Colonic mucosa (tissue), 4 donors: Measurements from ENCODE around the gene NPB. TPM values are rescaled to one million over a fixed set of nuclear protein-coding genes. Genes with fewer than 3 reads are reported as not detected.

ENCODE experiments used
- DNase-seq: peaks from one replicate; pipeline ENCODE4 v3.0.0-alpha.2; 2020
- H3K27ac ChIP-seq: fragments of 200-600 bp; one replicate; pipeline ENCODE4 v1.8.0; 2021
- H3K27me3 ChIP-seq: fragments of 200-600 bp; one replicate; pipeline ENCODE4 v1.8.0; 2021
- H3K36me3 ChIP-seq: fragments of 200-600 bp; one replicate; pipeline ENCODE4 v1.8.0; 2021
- H3K4me1 ChIP-seq: fragments of 200-600 bp; one replicate; pipeline ENCODE4 v1.8.0; 2021; ENCODE audit warnings: mild to moderate bottlenecking
- H3K4me3 ChIP-seq: fragments of 200-600 bp; one replicate; pipeline ENCODE4 v1.8.0; 2021
- H3K9ac ChIP-seq, 2 donors: one replicate each; pipeline ENCODE4 v1.7.0; 2013; ENCODE audit warnings: control low read depth in 2 of 2, low read depth in 2 of 2, low read length in 2 of 2
- H3K9me3 ChIP-seq: fragments of 200-600 bp; one replicate; pipeline ENCODE4 v1.8.0; 2021
- intact Hi-C: fragments of 100-400 bp; cut with DNase I; formaldehyde crosslinking; loops from one replicate; pipeline ENCODE4 v1.14.1; 2022
- total RNA-seq, 2 donors: library from RNA; stranded (reverse); fragmentation: NEBNext Ultra II Directional in 1 of 2; extraction: Animal tissue kit (Norgen Biotek cat#: 25700) in 1 of 2; gene quantifications; one replicate each; pipeline ENCODE4 v1.2.1, GENCODE V29; 2021
- TF ChIP-seq, protein P1 (sequence below): fragments of 200-600 bp; IDR thresholded peaks from one replicate; pipeline ENCODE4 v1.8.0; 2022; ENCODE audit warnings: antibody characterized with exemption, mild to moderate bottlenecking
- donor health status: healthy.
- donor health status: DM: no; HTN: no; CAD: no.
- donor health status: DM: no; HTN: no; CAD: no.

NPB gene
- total RNA-seq, 2 donors from 2014 or later, result 0.22 TPM; not detected in 1

DNA sequence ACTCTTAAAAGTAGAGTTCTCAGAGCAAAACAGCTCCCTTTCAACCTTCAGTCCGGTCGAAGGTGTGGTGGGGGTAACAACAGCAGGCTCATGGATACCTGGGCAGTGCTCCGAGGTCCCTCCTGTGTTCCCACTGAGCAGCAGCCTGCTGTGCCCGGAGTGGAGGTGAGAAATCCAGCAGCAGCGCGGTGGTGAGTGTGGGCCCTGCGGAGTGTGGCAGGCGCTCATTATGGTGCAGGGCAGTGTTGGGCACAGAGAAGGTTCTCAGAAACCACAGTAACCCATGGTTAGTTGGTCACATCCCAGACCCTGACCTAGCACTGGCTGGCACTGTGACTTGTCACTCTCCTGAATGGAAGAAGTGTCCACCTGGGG is 36.7 kb upstream of the NPB start:
- intact Hi-C loops, result no loop called here
- H3K27me3 ChIP-seq, result no peaks in the 10 kb centered on the region
- peaks cover 39% of the 10 kb centered on the region for H3K4me1 ChIP-seq
- no peak for DNase-seq
- H3K27ac ChIP-seq, result peak overlapping the region; percentile 80
- no peaks in the 10 kb centered on the region for H3K36me3 ChIP-seq
- H3K4me3 ChIP-seq, result no peak overlapping the region
- no peaks in the 10 kb centered on the region for H3K9me3 ChIP-seq
- TF ChIP-seq, protein P1, sequence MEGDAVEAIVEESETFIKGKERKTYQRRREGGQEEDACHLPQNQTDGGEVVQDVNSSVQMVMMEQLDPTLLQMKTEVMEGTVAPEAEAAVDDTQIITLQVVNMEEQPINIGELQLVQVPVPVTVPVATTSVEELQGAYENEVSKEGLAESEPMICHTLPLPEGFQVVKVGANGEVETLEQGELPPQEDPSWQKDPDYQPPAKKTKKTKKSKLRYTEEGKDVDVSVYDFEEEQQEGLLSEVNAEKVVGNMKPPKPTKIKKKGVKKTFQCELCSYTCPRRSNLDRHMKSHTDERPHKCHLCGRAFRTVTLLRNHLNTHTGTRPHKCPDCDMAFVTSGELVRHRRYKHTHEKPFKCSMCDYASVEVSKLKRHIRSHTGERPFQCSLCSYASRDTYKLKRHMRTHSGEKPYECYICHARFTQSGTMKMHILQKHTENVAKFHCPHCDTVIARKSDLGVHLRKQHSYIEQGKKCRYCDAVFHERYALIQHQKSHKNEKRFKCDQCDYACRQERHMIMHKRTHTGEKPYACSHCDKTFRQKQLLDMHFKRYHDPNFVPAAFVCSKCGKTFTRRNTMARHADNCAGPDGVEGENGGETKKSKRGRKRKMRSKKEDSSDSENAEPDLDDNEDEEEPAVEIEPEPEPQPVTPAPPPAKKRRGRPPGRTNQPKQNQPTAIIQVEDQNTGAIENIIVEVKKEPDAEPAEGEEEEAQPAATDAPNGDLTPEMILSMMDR, result no peak
- peak overlapping the region; percentile 48 to 86 for H3K9ac ChIP-seq

DNA sequence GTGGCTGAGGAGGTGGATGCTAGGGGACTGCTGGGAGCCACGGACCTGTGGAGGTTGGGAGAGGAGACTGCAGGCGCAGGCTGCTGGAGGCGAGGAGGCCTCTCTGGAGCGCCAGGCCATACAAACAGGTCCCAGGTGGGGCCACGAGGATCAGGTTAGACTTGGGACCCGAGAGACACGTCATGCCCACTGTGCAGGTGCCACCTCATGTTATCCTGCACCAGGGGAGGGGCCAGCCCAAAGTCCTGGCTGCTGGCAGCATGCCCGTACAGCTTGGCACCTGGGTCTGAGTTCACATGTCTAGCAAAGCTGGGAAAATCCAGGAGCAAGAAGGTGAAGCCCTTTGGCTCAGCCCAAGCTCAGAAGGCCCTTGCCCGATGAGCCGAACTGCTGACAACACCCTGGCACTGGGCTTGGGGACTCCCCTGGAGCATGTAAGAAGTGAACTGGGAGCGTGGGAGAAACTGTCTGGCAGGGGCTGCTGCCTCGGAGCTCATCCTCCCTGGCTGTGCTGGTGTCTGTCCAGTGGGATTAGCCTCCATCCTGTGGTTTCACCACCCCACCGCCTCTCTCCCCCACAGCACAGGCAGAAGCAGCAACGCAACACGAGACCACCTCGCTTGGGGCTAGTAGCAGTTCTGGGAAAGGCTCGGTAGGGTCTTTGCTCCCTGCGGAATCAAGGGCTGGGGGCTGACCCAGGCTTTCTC is 36.2 kb upstream of the NPB start:
- Histone ChIP-seq H3K4me1 (peaks cover 39% of the 10 kb centered on the region), H3K27ac (peak overlapping the region; percentile 80), H3K27me3 (no peaks in the 10 kb centered on the region), H3K9ac (peak overlapping the region; percentile 48 to 86), H3K9me3 (no peaks in the 10 kb centered on the region), H3K4me3 (no peak overlapping the region), H3K36me3 (no peaks in the 10 kb centered on the region)
- TF ChIP-seq, protein P1, result no peak
- peak; percentile 97 for DNase-seq
- intact Hi-C loops, result no loop called here

DNA sequence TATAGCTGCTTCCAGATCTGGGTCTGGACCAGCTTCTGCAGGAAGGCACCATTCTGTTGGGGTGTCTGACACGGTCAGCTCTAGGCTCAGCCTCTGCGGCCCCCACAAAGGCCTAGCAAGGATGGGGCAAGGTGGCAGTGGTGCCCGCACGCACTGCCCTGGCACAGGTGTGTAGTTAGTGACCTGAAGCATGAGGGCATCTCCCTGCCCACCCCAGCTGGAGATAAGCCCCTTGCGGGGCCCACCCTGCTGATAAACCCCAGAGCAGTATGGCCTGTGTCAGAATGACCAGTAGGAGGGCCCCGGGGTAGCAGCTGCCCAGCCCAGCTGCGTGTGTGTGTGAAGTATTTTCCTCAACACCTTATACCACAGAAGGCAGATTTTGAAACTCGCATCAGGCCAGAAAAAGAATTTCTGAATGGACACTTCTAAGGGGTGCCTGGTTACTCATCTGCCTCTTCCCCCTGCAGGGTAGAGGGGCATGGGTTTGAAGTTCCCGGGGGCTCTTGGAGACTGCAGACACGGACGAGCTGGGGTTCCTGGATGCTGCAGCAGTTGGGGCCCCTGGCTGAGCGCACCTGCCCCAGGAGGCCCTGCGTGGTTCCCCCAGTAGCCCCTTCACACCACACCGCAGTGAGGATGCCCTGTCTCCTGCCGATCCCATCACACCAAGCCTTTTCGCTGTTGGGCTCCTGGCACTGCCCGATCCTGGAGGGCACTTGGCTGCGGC is 35.4 kb upstream of the NPB start:
- no peaks in the 10 kb centered on the region for H3K27me3 ChIP-seq
- intact Hi-C loops, result no loop called here
- peaks cover 39% of the 10 kb centered on the region for H3K4me1 ChIP-seq
- peak overlapping the region; percentile 38 to 86 for H3K9ac ChIP-seq
- no peak overlapping the region for H3K4me3 ChIP-seq
- H3K36me3 ChIP-seq, result no peaks in the 10 kb centered on the region
- H3K9me3 ChIP-seq, result no peaks in the 10 kb centered on the region
- TF ChIP-seq, protein P1, result no peak
- DNase-seq, result no peak
- peak overlapping the region; percentile 80 for H3K27ac ChIP-seq

DNA sequence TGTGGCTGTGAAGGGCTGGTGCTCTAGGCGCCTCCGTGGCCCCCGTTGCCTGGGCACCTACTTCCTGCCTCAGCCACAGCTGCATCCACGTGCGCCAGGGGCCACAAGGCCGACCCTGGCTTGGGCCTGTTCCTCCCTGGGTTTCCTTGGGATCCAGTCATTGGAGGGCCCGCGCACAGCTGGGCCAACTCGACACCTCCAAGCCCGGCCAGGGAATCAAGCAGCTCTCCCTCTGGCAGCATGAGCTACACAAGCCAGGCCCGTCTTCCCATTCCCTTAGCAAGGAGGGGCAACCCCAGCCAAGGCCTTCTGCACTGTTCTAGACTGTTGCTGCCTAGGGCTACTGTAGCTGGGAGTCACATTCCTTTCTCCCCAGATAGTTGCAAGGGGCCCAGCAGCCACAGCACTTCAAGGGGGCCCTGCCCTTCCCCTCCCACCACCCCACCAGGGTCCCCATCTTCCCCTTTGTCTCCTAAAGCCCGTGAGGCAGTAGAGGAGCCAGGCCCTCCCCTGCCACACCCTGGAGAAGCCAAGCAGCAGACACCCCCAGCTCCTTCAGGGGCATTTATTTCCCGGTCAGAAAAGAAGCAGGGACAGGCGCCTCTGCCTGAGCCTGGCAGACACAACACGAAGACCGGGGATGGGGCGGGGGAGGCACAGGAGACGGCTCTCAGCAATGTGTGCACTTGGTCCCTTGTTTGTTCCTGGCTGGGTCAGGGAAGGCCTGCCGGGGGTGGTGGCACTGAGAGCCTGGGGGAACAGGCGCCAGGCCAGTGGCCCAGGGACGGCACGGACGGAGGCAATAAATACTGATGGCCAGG is 34.7 kb upstream of the NPB start:
- intact Hi-C loops, result no loop called here
- no peaks in the 10 kb centered on the region for H3K9me3 ChIP-seq
- peak overlapping the region; percentile 38 to 86 for H3K9ac ChIP-seq
- peak overlapping the region; percentile 80 for H3K27ac ChIP-seq
- TF ChIP-seq, protein P1, result no peak
- H3K4me3 ChIP-seq, result no peak overlapping the region
- peaks cover 40% of the 10 kb centered on the region for H3K4me1 ChIP-seq
- no peaks in the 10 kb centered on the region for H3K36me3 ChIP-seq
- no peaks in the 10 kb centered on the region for H3K27me3 ChIP-seq
- DNase-seq, result peak; percentile 69

DNA sequence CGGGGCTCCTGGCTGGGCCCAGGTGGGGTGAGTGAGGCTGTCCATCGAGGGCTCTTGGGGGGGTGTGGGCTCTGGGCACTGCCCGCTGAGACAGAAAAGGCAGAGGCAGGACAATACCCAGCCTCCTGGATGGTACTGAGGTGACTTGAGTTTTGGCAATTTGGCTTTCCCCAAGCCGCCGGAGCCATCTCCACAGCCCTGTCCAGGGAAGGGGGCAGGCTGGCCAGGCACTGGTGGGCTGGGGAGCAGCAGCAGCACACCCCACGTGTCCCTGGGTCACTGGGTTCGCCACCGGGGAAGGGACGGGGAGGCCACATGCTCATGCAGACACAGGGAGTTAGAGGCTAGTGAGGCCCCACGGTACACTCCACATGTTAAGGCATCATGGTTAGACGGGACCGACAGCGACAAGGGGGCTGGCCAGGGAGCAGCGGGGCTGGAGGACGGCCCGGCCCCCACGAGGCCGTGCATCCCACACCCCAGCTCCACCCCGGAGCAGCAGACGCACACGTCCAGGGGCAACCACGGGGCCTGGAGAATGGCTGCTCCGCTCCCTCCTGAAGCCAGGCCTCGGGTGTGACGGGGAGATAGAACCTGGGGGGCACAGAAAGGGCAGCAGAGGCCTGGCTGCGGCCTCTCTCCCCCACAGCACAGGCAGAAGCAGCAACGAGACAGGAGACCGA is 33.9 kb upstream of the NPB start:
- no peak for DNase-seq
- no peaks in the 10 kb centered on the region for H3K27me3 ChIP-seq
- H3K36me3 ChIP-seq, result no peaks in the 10 kb centered on the region
- H3K9ac ChIP-seq, result peak overlapping the region; percentile 52 to 86
- no peak overlapping the region for H3K4me3 ChIP-seq
- no peaks in the 10 kb centered on the region for H3K9me3 ChIP-seq
- peaks cover 41% of the 10 kb centered on the region for H3K4me1 ChIP-seq
- TF ChIP-seq, protein P1, result no peak
- peak overlapping the region; percentile 80 for H3K27ac ChIP-seq
- intact Hi-C loops, result no loop called here
